Measurements from ENCODE around the gene CTIF.

CTIF gene

DNA sequence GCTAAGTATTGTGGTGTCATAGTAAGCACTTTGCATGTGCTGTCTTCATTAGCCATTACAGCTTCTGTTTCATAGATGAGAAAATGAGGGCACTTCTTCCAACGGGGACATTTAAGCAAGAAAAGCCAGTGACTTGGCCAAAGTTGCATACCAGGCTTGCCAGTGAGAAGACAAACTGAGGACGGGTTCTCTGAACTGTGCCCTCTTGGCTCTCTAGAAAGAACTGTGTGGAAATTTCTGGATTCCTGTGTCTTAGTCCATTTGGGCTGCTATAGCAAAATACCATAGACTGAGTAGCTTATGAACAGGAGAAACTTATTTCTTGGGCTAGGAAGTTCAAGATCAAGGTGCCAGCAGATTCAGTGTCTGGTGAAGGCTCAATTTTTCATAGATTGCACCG, 13.3 kb downstream of the CTIF start:
- H3K27ac ChIP-seq (ENCODE audit: low read length) = no peak overlapping the region
- H3K27me3 ChIP-seq (ENCODE audit: control insufficient read depth, insufficient read depth, low read length) = no peaks in the 10 kb centered on the region
- no peaks in the 10 kb centered on the region for H3K4me1 ChIP-seq (ENCODE audit: control insufficient read depth, insufficient read depth, low read length)
- no CpG with 5 or more reads among the region's 3 CpGs for WGBS (ENCODE audit: insufficient coverage, insufficient read length)
- H3K4me3 ChIP-seq (ENCODE audit: low read length) = no peak overlapping the region
- H3K36me3 ChIP-seq (ENCODE audit: control insufficient read depth, insufficient read depth, low read length) = no peaks in the 10 kb centered on the region
- no peak for DNase-seq (ENCODE audit: low read depth, low spot score)
- H3K9me3 ChIP-seq (ENCODE audit: control insufficient read depth, insufficient read depth, low read length) = no peaks in the 10 kb centered on the region

DNA sequence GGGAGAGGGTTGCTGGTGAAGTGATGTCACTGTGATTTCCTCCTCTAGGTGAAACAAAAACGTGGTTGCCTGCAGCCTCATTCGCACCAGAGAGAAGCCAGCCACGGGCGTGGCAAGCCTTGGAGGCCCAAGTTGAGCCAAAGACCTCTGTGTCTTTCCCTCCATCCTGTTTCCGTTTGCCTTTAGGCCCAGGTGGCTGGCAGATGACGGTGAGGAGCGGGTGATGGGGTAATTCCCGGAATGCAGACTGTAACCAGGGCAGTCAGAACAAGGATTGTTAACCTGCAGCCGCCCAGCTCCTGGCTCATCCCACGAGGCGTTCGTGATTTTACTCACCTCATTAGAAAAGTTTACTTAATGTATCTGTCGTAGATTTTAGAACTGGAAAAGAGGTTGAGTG, 14.4 kb downstream of the CTIF start:
- H3K4me1 ChIP-seq (ENCODE audit: control insufficient read depth, insufficient read depth, low read length) = no peaks in the 10 kb centered on the region
- no peaks in the 10 kb centered on the region for H3K27me3 ChIP-seq (ENCODE audit: control insufficient read depth, insufficient read depth, low read length)
- H3K27ac ChIP-seq (ENCODE audit: low read length) = no peak overlapping the region
- H3K9me3 ChIP-seq (ENCODE audit: control insufficient read depth, insufficient read depth, low read length) = no peaks in the 10 kb centered on the region
- no peak for DNase-seq (ENCODE audit: low read depth, low spot score)
- H3K36me3 ChIP-seq (ENCODE audit: control insufficient read depth, insufficient read depth, low read length) = no peaks in the 10 kb centered on the region
- no peak overlapping the region for H3K4me3 ChIP-seq (ENCODE audit: low read length)
- WGBS (ENCODE audit: insufficient coverage, insufficient read length) = no CpG with 5 or more reads among the region's 13 CpGs

DNA sequence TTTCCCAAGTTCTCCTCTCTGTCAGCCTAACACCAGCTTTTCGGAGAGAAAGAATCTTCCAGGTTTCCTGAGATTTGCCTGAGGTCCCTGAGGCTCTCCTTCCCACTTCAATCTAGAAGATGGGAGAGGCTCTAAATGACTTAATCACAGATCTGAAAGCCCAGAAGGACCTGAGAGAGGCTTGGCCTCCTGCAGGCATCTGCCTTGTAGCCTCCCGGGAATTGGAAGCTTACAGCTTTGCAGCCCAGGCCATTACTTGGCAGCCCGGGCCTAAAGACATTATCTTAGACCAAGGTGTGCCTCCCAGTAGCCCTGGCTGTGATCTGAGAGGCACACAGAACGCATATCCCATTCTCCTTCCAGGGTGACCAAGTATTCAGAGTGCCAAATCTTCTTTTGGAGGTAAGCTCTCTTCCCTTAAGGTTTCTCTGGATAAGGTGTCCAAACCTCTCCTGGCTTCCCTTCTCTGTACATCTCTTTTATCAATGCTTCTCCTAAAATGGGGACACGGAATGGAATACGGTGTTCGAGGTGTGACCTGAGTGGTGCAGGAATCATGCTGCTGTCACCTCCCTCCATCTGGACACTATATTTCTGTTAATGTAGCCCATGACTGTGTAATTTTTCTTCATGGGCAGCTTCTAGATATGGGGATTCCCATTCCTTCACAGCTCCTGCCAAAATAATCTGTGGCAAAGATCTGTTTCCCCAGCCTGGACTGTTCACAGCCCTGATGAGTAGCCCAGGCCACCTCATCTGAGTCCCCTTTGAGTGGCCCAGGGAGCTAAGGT, 16.0 kb downstream of the CTIF start:
- no peaks in the 10 kb centered on the region for H3K27me3 ChIP-seq (ENCODE audit: control insufficient read depth, insufficient read depth, low read length)
- no peaks in the 10 kb centered on the region for H3K4me1 ChIP-seq (ENCODE audit: control insufficient read depth, insufficient read depth, low read length)
- H3K4me3 ChIP-seq (ENCODE audit: low read length) = no peak overlapping the region
- DNase-seq (ENCODE audit: low read depth, low spot score) = no peak
- H3K9me3 ChIP-seq (ENCODE audit: control insufficient read depth, insufficient read depth, low read length) = no peaks in the 10 kb centered on the region
- H3K36me3 ChIP-seq (ENCODE audit: control insufficient read depth, insufficient read depth, low read length) = no peaks in the 10 kb centered on the region
- WGBS (ENCODE audit: insufficient coverage, insufficient read length) = no CpG with 5 or more reads among the region's 7 CpGs
- no peak overlapping the region for H3K27ac ChIP-seq (ENCODE audit: low read length)

DNA sequence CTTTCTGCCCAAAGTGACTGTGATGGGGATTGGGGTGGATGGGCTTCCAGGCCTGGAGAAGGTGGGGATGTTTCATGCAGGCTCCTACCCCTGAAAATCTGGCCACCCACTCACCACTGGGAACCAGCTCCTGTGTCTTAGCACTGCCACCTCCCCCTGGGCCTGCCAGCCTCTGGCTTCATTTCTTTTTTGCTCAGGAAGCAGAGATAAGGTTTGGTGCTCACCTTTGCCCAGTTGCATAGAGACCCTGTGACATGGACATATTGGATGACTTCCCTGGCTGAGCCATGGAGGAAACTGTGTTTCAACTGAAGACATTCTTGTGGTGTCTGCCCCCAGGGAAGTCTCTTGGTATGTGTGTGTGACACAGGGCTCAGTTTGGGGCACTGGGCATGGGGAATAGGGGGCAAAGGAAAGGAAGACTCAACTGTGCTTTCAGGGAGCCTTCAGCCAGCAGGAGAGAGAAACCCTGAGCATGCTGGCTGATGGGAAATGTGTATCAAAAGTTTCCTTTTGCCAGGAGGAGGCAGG, 16.7 kb downstream of the CTIF start:
- Histone ChIP-seq H3K27ac (ENCODE audit: low read length) (no peak overlapping the region), H3K36me3 (ENCODE audit: control insufficient read depth, insufficient read depth, low read length) (no peaks in the 10 kb centered on the region), H3K9me3 (ENCODE audit: control insufficient read depth, insufficient read depth, low read length) (no peaks in the 10 kb centered on the region), H3K4me1 (ENCODE audit: control insufficient read depth, insufficient read depth, low read length) (no peaks in the 10 kb centered on the region), H3K27me3 (ENCODE audit: control insufficient read depth, insufficient read depth, low read length) (no peaks in the 10 kb centered on the region), H3K4me3 (ENCODE audit: low read length) (no peak overlapping the region)
- no peak for DNase-seq (ENCODE audit: low read depth, low spot score)

DNA sequence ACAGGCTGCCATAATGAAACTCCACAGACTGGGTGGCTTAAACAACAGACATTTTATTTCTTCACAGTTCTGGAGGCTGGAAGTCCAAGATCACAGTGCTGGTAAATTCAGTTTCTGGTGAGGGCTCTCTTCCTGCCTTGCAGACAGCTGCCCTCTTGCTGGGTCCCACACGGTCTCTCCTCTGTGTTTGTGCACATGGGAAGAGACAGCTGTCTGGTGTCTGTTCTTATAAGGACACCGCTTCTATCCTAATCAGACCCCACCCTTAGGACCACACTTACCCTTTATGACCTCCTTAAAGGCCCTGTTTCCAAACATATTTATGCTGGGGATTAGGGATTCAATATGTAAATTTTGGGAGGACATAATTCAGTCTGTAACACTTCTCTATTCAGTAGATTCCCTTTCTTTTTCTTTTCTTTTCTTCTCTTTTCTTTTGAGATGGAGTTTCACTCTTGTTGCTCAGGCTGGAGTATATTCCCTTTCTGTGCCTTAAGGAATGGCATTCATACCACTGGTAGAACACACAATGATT, 18.9 kb downstream of the CTIF start:
- no peaks in the 10 kb centered on the region for H3K36me3 ChIP-seq (ENCODE audit: control insufficient read depth, insufficient read depth, low read length)
- no peak for DNase-seq (ENCODE audit: low read depth, low spot score)
- H3K4me1 ChIP-seq (ENCODE audit: control insufficient read depth, insufficient read depth, low read length) = no peaks in the 10 kb centered on the region
- no peak overlapping the region for H3K4me3 ChIP-seq (ENCODE audit: low read length)
- no peaks in the 10 kb centered on the region for H3K9me3 ChIP-seq (ENCODE audit: control insufficient read depth, insufficient read depth, low read length)
- H3K27ac ChIP-seq (ENCODE audit: low read length) = no peak overlapping the region
- no CpG with 5 or more reads among the region's 2 CpGs for WGBS (ENCODE audit: insufficient coverage, insufficient read length)
- H3K27me3 ChIP-seq (ENCODE audit: control insufficient read depth, insufficient read depth, low read length) = no peaks in the 10 kb centered on the region

DNA sequence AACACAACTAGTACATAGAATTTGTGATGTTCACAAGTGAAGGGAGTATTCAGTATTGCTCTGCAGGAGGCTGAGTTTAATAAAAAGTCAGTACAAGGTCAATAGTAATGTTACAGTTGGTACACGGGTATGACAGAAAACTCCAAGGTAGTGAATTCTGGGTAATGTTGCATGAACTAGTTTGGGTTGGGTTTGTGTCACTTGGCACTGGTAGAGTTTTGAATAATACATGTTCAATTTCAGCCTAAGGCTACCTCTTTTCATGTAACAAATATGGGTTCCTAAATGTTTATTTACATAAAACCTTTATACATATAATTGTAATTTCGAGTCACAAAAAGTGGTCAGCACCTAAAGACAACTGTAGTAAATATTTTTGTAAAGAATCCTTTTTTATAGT, 19.4 kb downstream of the CTIF start:
- DNase-seq (ENCODE audit: low read depth, low spot score) = no peak
- no CpG with 5 or more reads among the region's 2 CpGs for WGBS (ENCODE audit: insufficient coverage, insufficient read length)
- no peaks in the 10 kb centered on the region for H3K36me3 ChIP-seq (ENCODE audit: control insufficient read depth, insufficient read depth, low read length)

DNA sequence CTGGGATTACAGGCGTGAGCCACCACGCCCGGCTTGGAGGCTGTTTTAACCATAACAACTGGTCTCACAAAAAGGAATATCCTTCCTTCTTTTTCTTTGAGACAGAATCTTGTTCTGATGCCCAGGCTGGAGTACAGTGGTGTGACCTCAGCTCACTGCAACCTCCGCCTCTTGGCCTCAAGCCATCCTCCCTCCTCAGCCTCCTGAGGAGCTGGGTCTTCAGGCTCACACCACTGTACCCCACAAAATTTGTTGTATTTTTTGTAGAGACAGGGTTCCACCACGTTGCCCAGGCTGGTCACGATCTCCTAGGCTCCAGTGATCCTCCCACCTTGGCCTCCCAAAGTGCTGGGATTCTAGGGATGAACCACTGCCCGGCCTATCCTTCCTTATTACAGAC, 21.7 kb downstream of the CTIF start:
- Histone ChIP-seq H3K9me3 (ENCODE audit: control insufficient read depth, insufficient read depth, low read length) (no peaks in the 10 kb centered on the region), H3K27me3 (ENCODE audit: control insufficient read depth, insufficient read depth, low read length) (no peaks in the 10 kb centered on the region), H3K27ac (ENCODE audit: low read length) (no peak overlapping the region), H3K4me1 (ENCODE audit: control insufficient read depth, insufficient read depth, low read length) (no peaks in the 10 kb centered on the region), H3K36me3 (ENCODE audit: control insufficient read depth, insufficient read depth, low read length) (no peaks in the 10 kb centered on the region), H3K4me3 (ENCODE audit: low read length) (no peak overlapping the region)
- no CpG with 5 or more reads among the region's 7 CpGs for WGBS (ENCODE audit: insufficient coverage, insufficient read length)
- DNase-seq (ENCODE audit: low read depth, low spot score) = no peak

More for the DNA sequence above, 19.4 kb downstream of the CTIF start:
- H3K27ac ChIP-seq (ENCODE audit: low read length) = no peak overlapping the region
- no peaks in the 10 kb centered on the region for H3K4me1 ChIP-seq (ENCODE audit: control insufficient read depth, insufficient read depth, low read length)
- H3K9me3 ChIP-seq (ENCODE audit: control insufficient read depth, insufficient read depth, low read length) = no peaks in the 10 kb centered on the region
- no peaks in the 10 kb centered on the region for H3K27me3 ChIP-seq (ENCODE audit: control insufficient read depth, insufficient read depth, low read length)
- H3K4me3 ChIP-seq (ENCODE audit: low read length) = no peak overlapping the region

DNA sequence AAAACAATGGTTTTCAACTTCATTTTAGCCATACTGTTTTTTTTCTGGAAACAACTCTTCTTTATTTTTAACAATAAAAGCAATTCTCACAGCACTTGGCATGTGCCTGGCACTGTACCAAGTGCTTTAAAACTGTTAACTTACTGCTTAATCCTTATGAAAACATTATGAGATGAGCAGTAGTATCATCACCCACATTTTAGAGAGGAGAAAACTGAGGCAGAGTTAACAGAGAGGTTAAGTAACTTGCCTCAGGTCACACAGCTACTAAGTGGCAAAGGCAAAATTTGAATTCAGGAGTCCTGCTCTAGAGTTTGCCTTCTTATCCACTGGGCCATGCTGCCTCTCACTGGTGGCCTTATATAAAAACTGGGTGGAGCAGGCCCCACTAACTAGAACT, 23.2 kb downstream of the CTIF start:
- H3K4me3 ChIP-seq (ENCODE audit: low read length) = no peak overlapping the region
- no peaks in the 10 kb centered on the region for H3K9me3 ChIP-seq (ENCODE audit: control insufficient read depth, insufficient read depth, low read length)
- no peak for DNase-seq (ENCODE audit: low read depth, low spot score)
- H3K36me3 ChIP-seq (ENCODE audit: control insufficient read depth, insufficient read depth, low read length) = no peaks in the 10 kb centered on the region
- no peaks in the 10 kb centered on the region for H3K27me3 ChIP-seq (ENCODE audit: control insufficient read depth, insufficient read depth, low read length)
- no peak overlapping the region for H3K27ac ChIP-seq (ENCODE audit: low read length)
- H3K4me1 ChIP-seq (ENCODE audit: control insufficient read depth, insufficient read depth, low read length) = no peaks in the 10 kb centered on the region

DNA sequence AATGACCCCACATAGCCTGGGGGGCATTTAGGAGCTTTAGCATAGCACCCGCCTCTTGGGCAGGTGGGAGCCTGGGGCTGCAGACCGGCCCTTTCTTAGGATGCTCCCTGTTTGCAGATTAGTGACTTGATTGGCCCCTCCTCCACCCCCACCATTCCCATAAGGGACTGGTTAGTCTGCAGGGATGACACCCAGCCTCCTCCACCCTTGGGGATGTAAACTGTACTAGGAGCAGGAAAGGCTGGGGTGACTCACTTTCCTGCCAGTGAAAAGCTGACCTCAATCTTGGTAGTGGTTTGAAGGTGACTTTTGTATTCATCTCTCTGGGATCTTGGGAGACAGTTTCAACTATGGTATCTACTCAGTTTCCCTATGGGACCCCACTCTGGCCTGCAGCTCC, 24.2 kb downstream of the CTIF start:
- no peak overlapping the region for H3K4me3 ChIP-seq (ENCODE audit: low read length)
- H3K9me3 ChIP-seq (ENCODE audit: control insufficient read depth, insufficient read depth, low read length) = no peaks in the 10 kb centered on the region
- no CpG with 5 or more reads among the region's 2 CpGs for WGBS (ENCODE audit: insufficient coverage, insufficient read length)
- H3K27me3 ChIP-seq (ENCODE audit: control insufficient read depth, insufficient read depth, low read length) = no peaks in the 10 kb centered on the region
- H3K27ac ChIP-seq (ENCODE audit: low read length) = no peak overlapping the region
- no peaks in the 10 kb centered on the region for H3K36me3 ChIP-seq (ENCODE audit: control insufficient read depth, insufficient read depth, low read length)
- no peaks in the 10 kb centered on the region for H3K4me1 ChIP-seq (ENCODE audit: control insufficient read depth, insufficient read depth, low read length)
- no peak for DNase-seq (ENCODE audit: low read depth, low spot score)

DNA sequence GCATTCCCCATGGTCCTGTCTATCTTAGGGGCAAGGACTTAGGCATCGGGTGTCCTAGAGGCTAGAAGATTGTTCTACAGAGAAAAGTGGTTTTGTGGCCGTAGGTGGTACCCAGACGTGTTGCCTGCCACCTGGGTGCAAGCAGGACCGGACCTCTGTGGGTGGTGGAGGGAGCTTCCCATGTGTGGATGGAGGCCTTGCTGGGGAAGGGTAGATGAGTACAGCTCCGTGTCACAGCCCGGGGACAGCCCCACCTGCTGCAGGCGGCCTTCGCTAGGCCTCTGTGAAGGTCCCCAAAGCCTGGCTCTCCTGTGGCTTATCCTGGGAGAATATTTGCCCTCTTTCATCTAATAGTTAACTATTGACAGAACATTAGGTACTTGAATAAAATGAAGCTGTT, 25.3 kb downstream of the CTIF start:
- DNase-seq (ENCODE audit: low read depth, low spot score) = no peak
- no peaks in the 10 kb centered on the region for H3K4me1 ChIP-seq (ENCODE audit: control insufficient read depth, insufficient read depth, low read length)
- no peaks in the 10 kb centered on the region for H3K27me3 ChIP-seq (ENCODE audit: control insufficient read depth, insufficient read depth, low read length)
- no peaks in the 10 kb centered on the region for H3K9me3 ChIP-seq (ENCODE audit: control insufficient read depth, insufficient read depth, low read length)
- no peak overlapping the region for H3K4me3 ChIP-seq (ENCODE audit: low read length)
- no peaks in the 10 kb centered on the region for H3K36me3 ChIP-seq (ENCODE audit: control insufficient read depth, insufficient read depth, low read length)
- WGBS (ENCODE audit: insufficient coverage, insufficient read length) = no CpG with 5 or more reads among the region's 8 CpGs
- no peak overlapping the region for H3K27ac ChIP-seq (ENCODE audit: low read length)

DNA sequence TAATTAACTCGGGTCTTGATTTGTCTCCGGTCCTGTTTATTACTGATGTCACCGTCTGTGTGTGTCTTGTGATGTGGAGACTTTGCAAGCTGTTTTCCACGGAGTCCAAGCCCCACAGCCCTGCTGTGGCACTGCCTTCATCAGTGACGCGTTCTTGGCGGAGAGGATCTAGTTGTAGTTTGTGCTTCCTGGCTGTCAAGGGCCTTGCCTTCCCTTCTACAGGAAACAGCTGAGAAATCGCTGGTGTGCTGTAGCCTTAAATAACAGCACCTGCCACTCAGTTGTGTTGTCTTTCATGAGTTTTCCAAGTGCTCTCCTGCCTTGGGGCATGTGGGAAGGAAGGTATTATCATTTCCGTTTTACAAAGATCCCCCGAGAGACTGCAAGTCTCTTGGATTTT, 26.3 kb downstream of the CTIF start:
- H3K4me3 ChIP-seq (ENCODE audit: low read length) = no peak overlapping the region
- H3K36me3 ChIP-seq (ENCODE audit: control insufficient read depth, insufficient read depth, low read length) = no peaks in the 10 kb centered on the region
- H3K4me1 ChIP-seq (ENCODE audit: control insufficient read depth, insufficient read depth, low read length) = no peaks in the 10 kb centered on the region
- H3K27me3 ChIP-seq (ENCODE audit: control insufficient read depth, insufficient read depth, low read length) = no peaks in the 10 kb centered on the region
- no peaks in the 10 kb centered on the region for H3K9me3 ChIP-seq (ENCODE audit: control insufficient read depth, insufficient read depth, low read length)
- H3K27ac ChIP-seq (ENCODE audit: low read length) = no peak overlapping the region
- no CpG with 5 or more reads among the region's 10 CpGs for WGBS (ENCODE audit: insufficient coverage, insufficient read length)
- DNase-seq (ENCODE audit: low read depth, low spot score) = no peak

Data from iPS DF 6.9 (cell line).